NOMO-1 (cell line): ENCODE data around the gene COBL.

ENCODE experiments used
- DNase-seq, 2 experiments: peaks; one replicate each; lab custom pipeline; 2025; ENCODE audit not compliant: unreplicated experiment in 2 of 2; lab: John Stamatoyannopoulos, UW

Gene COBL

GRCh38 chr7:50985096-50985495 lies 331.5 kb downstream of the COBL start:
- DNase-seq = no peak

GRCh38 chr7:50983850-50984249 lies 332.8 kb downstream of the COBL start:
- DNase-seq = no peak

- no peak for DNase-seq
Observed at GRCh38 chr7:50982626-50983025, 334.0 kb downstream of the COBL start.

GRCh38 chr7:50981743-50982142 lies 334.9 kb downstream of the COBL start:
- DNase-seq = no peak

- DNase-seq = no peak
Observed at GRCh38 chr7:50980411-50980810, 336.2 kb downstream of the COBL start.

GRCh38 chr7:50978633-50979215 lies 337.9 kb downstream of the COBL start:
- no peak for DNase-seq

GRCh38 chr7:50977421-50977820 lies 339.2 kb downstream of the COBL start:
- no peak for DNase-seq

- DNase-seq = no peak
Observed at GRCh38 chr7:50976064-50976463, 340.5 kb downstream of the COBL start.

- DNase-seq = no peak
Observed at GRCh38 chr7:50974240-50974639, 342.4 kb downstream of the COBL start.

- no peak for DNase-seq
Observed at GRCh38 chr7:50973814-50974213, 342.8 kb downstream of the COBL start.

GRCh38 chr7:50970092-50970491 lies 346.5 kb downstream of the COBL start:
- no peak for DNase-seq
